CD14-positive monocyte (primary cell): ENCODE results near the gene NRXN3. TPM values are rescaled to one million over a fixed set of nuclear protein-coding genes. Genes with fewer than 3 reads are reported as not detected.

Experiments
- DNase-seq, 3 donors: peaks; one replicate each; pipeline ENCODE4 v3.0.0-alpha.2; 2011 to 2022
- H2AFZ ChIP-seq: 2 replicates; pipeline ENCODE4 v1.6.0; 2012; ENCODE audit warnings: mild to moderate bottlenecking, low read depth, low read length, inconsistent platforms; ENCODE audit not compliant: insufficient read depth, poor library complexity, severe bottlenecking
- H3K27ac ChIP-seq, 2 donors: 1 replicate in 1 of 2; 2 replicates in 1 of 2; pipeline ENCODE4 v1.5.1; 2012 to 2013; ENCODE audit warnings: low read length in 2 of 2, control low read depth in 1 of 2, inconsistent platforms in 1 of 2, low read depth in 1 of 2, mild to moderate bottlenecking in 1 of 2
- H3K27me3 ChIP-seq, 2 donors: one replicate each; pipeline versions ENCODE4 v1.6.0 to v1.6.1; 2011 to 2013; ENCODE audit warnings: low read length in 2 of 2; ENCODE audit not compliant: control insufficient read depth in 2 of 2, insufficient read depth in 2 of 2
- H3K36me3 ChIP-seq, 2 donors: replicated peaks in 1 of 2; 1 replicate in 1 of 2; 2 replicates in 1 of 2; pipeline versions ENCODE4 v1.5.1 to v1.6.1; 2012 to 2013; ENCODE audit warnings: low read length in 2 of 2, control low read depth in 1 of 2, inconsistent platforms in 1 of 2, mild to moderate bottlenecking in 1 of 2; ENCODE audit not compliant: insufficient read depth in 2 of 2, control insufficient read depth in 1 of 2
- H3K4me1 ChIP-seq, 2 donors: 1 replicate in 1 of 2; 2 replicates in 1 of 2; pipeline versions ENCODE4 v1.5.1 to v1.6.1; 2012 to 2013; ENCODE audit warnings: low read length in 2 of 2, control low read depth in 1 of 2, inconsistent platforms in 1 of 2, mild to moderate bottlenecking in 1 of 2, moderate library complexity in 1 of 2; ENCODE audit not compliant: insufficient read depth in 2 of 2, control insufficient read depth in 1 of 2
- H3K4me2 ChIP-seq: replicated peaks from 2 replicates; pipeline ENCODE3; 2012; ENCODE audit warnings: low read length, moderate library complexity, mild to moderate bottlenecking; ENCODE audit not compliant: poor library complexity, severe bottlenecking; ENCODE audit errors: extremely low read depth
- H3K4me3 ChIP-seq, 3 experiments: fragments of 200-600 bp in 1 of 3; sonication (generic) in 1 of 3; replicated peaks in 1 of 3; 1 replicate in 2 of 3; 2 replicates in 1 of 3; pipeline ENCODE4 v1.5.1; 2011 to 2013; ENCODE audit warnings: low read length in 3 of 3, mild to moderate bottlenecking in 3 of 3, control low read depth in 2 of 3, low read depth in 2 of 3, inconsistent platforms in 1 of 3, moderate library complexity in 1 of 3
- H3K79me2 ChIP-seq: 2 replicates; pipeline ENCODE4 v1.6.0; 2012; ENCODE audit warnings: mild to moderate bottlenecking, control low read depth, inconsistent platforms, low read length, moderate library complexity; ENCODE audit not compliant: insufficient read depth
- H3K9ac ChIP-seq: 2 replicates; pipeline ENCODE4 v1.6.0; 2017; ENCODE audit warnings: low read length, mild to moderate bottlenecking; ENCODE audit not compliant: insufficient read depth, poor library complexity, severe bottlenecking
- H3K9me3 ChIP-seq, 2 donors: replicated peaks in 1 of 2; 1 replicate in 1 of 2; 2 replicates in 1 of 2; pipeline versions ENCODE4 v1.5.1 to v1.6.1; 2012 to 2013; ENCODE audit warnings: low read length in 2 of 2, control low read depth in 1 of 2; ENCODE audit not compliant: control insufficient read depth in 1 of 2, insufficient read depth in 1 of 2
- H4K20me1 ChIP-seq: 2 replicates; pipeline ENCODE4 v1.6.0; 2012; ENCODE audit warnings: mild to moderate bottlenecking, low read length, control low read depth, moderate library complexity; ENCODE audit not compliant: insufficient read depth
- H3K27ac Mint-ChIP-seq, 7 donors: one replicate each; pipeline ENCODE4 v1.8.0; 2020; ENCODE audit warnings: mild to moderate bottlenecking in 7 of 7, mixed read lengths in 7 of 7, moderate library complexity in 6 of 7, inconsistent platforms in 2 of 7
- H3K27me3 Mint-ChIP-seq, 3 donors: one replicate each; pipeline ENCODE4 v1.8.0; 2021 to 2022; ENCODE audit warnings: low read depth in 3 of 3, mild to moderate bottlenecking in 3 of 3, mixed read lengths in 3 of 3, moderate library complexity in 3 of 3, inconsistent platforms in 1 of 3
- H3K36me3 Mint-ChIP-seq, 2 donors: one replicate each; pipeline ENCODE4 v1.8.0; 2020; ENCODE audit warnings: mixed read lengths in 2 of 2, inconsistent platforms in 1 of 2, mild to moderate bottlenecking in 1 of 2
- H3K4me1 Mint-ChIP-seq: one replicate; pipeline ENCODE4 v1.8.0; 2020; ENCODE audit warnings: mild to moderate bottlenecking, mixed read lengths
- H3K4me3 Mint-ChIP-seq, 2 donors: one replicate each; pipeline ENCODE4 v1.8.0; 2020; ENCODE audit warnings: mild to moderate bottlenecking in 2 of 2, mixed read lengths in 2 of 2, moderate library complexity in 1 of 2
- H3K9me3 Mint-ChIP-seq, 7 donors: one replicate each; pipeline ENCODE4 v1.8.0; 2020 to 2022; ENCODE audit warnings: mixed read lengths in 7 of 7, mild to moderate bottlenecking in 6 of 7, moderate library complexity in 6 of 7, inconsistent platforms in 2 of 7
- CTCF ChIP-seq: fragments of 200-600 bp; IDR thresholded peaks from one replicate; pipeline ENCODE4 v1.8.0; 2022; ENCODE audit warnings: antibody characterized with exemption, mild to moderate bottlenecking
- WGBS: methylation state at CpG from one replicate; pipeline ENCODE4 v1.1.5; 2013; ENCODE audit warnings: missing lambda C conversion rate; ENCODE audit not compliant: insufficient coverage; 5-methylcytosine and 5-hydroxymethylcytosine counted together
- intact Hi-C, 2 donors: fragments of 100-400 bp; cut with micrococcal nuclease; formaldehyde crosslinking; loops; one replicate each; pipeline versions ENCODE4 v1.15.0 to v1.15.1; 2023
- polyA plus RNA-seq, 3 donors: library from polyadenylated mRNA; depleted of rRNA in 1 of 3; unstranded in 2 of 3; stranded (reverse) in 1 of 3; fragments of 300-500 nt in 2 of 3; fragments of >200 nt in 1 of 3; fragmentation: Illumina TruSeq in 2 of 3; gene quantifications; 1 replicate in 2 of 3; 2 replicates in 1 of 3; pipeline ENCODE4 v1.2.3, GENCODE V29; 2012 to 2021

NRXN3 gene
- polyA plus RNA-seq, 3 donors: not detected

DNA sequence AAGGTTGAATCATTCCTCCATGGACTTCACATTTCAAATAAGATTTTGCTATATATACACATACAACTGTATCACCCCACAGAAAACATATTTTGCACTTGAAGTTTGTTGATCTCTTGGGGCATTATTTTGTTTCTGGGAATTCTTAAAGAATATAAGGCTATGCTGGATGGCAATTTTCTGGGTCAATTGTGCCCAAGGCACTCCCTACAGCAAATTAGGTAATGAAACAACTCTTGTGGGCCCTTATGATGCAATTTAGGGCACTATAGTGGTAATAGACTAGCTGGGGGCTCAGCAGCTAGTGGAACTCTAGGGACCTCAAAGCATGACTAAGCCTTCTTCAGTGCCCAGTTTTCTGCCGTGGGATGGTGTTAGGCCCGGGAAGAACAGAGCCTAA, 444.4 kb downstream of the NRXN3 start:
- intact Hi-C loops: no loop called here
- no peaks in the 10 kb centered on the region for H3K36me3 Mint-ChIP-seq
- H3K27me3 ChIP-seq: no peaks in the 10 kb centered on the region

GRCh38 chr14:78617735-78618134, 447.6 kb downstream of the NRXN3 start:
- Histone ChIP-seq H3K4me3 (no peak overlapping the region), H3K27ac (no peak overlapping the region), H3K4me1 (no peaks in the 10 kb centered on the region), H3K9me3 (no peaks in the 10 kb centered on the region), H3K4me2 (no peak overlapping the region), H3K79me2 (no peaks in the 10 kb centered on the region), H3K27me3 (no peaks in the 10 kb centered on the region), H3K9ac (no peak overlapping the region), H3K36me3 (no peaks in the 10 kb centered on the region), H4K20me1 (no peaks in the 10 kb centered on the region), H2AFZ (no peak overlapping the region)
- TF ChIP-seq CTCF: no peak
- DNase-seq: no peak
- intact Hi-C loops: no loop called here
- no peak overlapping the region for H3K27ac Mint-ChIP-seq
- H3K4me3 Mint-ChIP-seq: no peak overlapping the region
- no peaks in the 10 kb centered on the region for H3K36me3 Mint-ChIP-seq
- no peaks in the 10 kb centered on the region for H3K4me1 Mint-ChIP-seq
- H3K27me3 Mint-ChIP-seq: peaks cover 0 to 2% (median 1%) of the 10 kb centered on the region in 3 donors
- WGBS: no CpG with 5 or more reads among the region's 5 CpGs
- peaks cover 0 to 5% (median 0%) of the 10 kb centered on the region in 7 donors for H3K9me3 Mint-ChIP-seq

More for the DNA sequence above, 444.4 kb downstream of the NRXN3 start:
- H3K9me3 ChIP-seq: no peaks in the 10 kb centered on the region
- Mint-ChIP-seq H3K9me3 (peaks cover 0 to 5% (median 0%) of the 10 kb centered on the region in 7 donors), H3K27me3 (peaks cover 0 to 4% (median 3%) of the 10 kb centered on the region in 3 donors), H3K4me3 (no peak overlapping the region), H3K27ac (no peak overlapping the region), H3K4me1 (no peaks in the 10 kb centered on the region)
- no peaks in the 10 kb centered on the region for H3K79me2 ChIP-seq
- no peak for DNase-seq
- H3K4me1 ChIP-seq: no peaks in the 10 kb centered on the region
- H3K27ac ChIP-seq: no peak overlapping the region
- H3K9ac ChIP-seq: no peak overlapping the region
- no CpG with 5 or more reads among the region's 2 CpGs for WGBS
- no peak overlapping the region for H2AFZ ChIP-seq
- no peaks in the 10 kb centered on the region for H4K20me1 ChIP-seq
- H3K4me2 ChIP-seq: no peak overlapping the region
- no peak for TF ChIP-seq CTCF
- H3K36me3 ChIP-seq: no peaks in the 10 kb centered on the region
- H3K4me3 ChIP-seq: no peak overlapping the region
